HepG2 (cell line): ENCODE data around the gene WDR93. TPM values are rescaled to one million over a fixed set of nuclear protein-coding genes. Genes with fewer than 3 reads are reported as not detected.

Experiments used
- ATAC-seq: fragments of 200-7000 bp; cut with Tn5 transposase; 3 replicates; pipeline ENCODE4 v1.9.1; 2020; ENCODE audit warnings: mild to moderate bottlenecking, moderate library complexity
- BruUV-seq: library from RNA; stranded (reverse); fragments of 400-500 nt; replicated peaks from 2 replicates; lab custom pipeline; 2021; lab: Mats Ljungman, UMichigan
- CTCF ChIA-PET: fragments of 300-600 bp; formaldehyde crosslinking; extraction: SDS; loops from one replicate; lab custom pipeline; 2021; ENCODE audit warnings: low total read pairs, inconsistent platforms, low intra/inter-chr PET ratio; lab: Yijun Ruan, JAX
- POLR2A ChIA-PET: fragments of 350-600 bp; sonication (Branson Sonifier 250); formaldehyde crosslinking; loops from one replicate; lab custom pipeline; 2020; ENCODE audit warnings: antibody characterized with exemption, inconsistent platforms; lab: Yijun Ruan, JAX
- DNase-seq: peaks from one replicate; pipeline ENCODE4 v3.0.0-alpha.2; 2015; ENCODE audit warnings: low spot score
- FAIRE-seq: peaks from 3 replicates; lab custom pipeline; 2011; peaks lifted over from hg19 to GRCh38; lab: Jason Lieb, UNC
- H2AFZ ChIP-seq: one replicate; pipeline ENCODE4 v1.6.1; 2011; ENCODE audit warnings: low read length, inconsistent platforms
- H3K27ac ChIP-seq: fragments of 300-600 bp; 3 replicates; pipeline ENCODE4 v1.8.0; 2011; ENCODE audit warnings: mixed run types, mild to moderate bottlenecking, mixed read lengths, low read length, inconsistent platforms; ENCODE audit not compliant: insufficient read depth; ENCODE audit errors: extremely low read length
- H3K27me3 ChIP-seq, 2 experiments: fragments of 200-600 bp in 1 of 2; 2 replicates in 1 of 2; 3 replicates in 1 of 2; pipeline versions ENCODE4 v1.6.0 to v1.8.0; 2011; ENCODE audit warnings: low read length in 2 of 2, mild to moderate bottlenecking in 2 of 2, moderate library complexity in 2 of 2, inconsistent platforms in 1 of 2; ENCODE audit not compliant: insufficient read depth in 2 of 2, control insufficient read depth in 1 of 2
- H3K36me3 ChIP-seq, 2 experiments: fragments of 200-600 bp in 1 of 2; replicated peaks in 1 of 2; 2 replicates in 1 of 2; 3 replicates in 1 of 2; pipeline versions ENCODE4 v1.5.1 to v1.8.0; 2011; ENCODE audit warnings: low read length in 2 of 2, inconsistent platforms in 1 of 2; ENCODE audit not compliant: insufficient read depth in 2 of 2, control insufficient read depth in 1 of 2
- H3K4me1 ChIP-seq: 2 replicates; pipeline ENCODE4 v1.5.1; 2012; ENCODE audit warnings: low read length, inconsistent platforms; ENCODE audit not compliant: insufficient read depth
- H3K4me2 ChIP-seq: 2 replicates; pipeline ENCODE4 v1.6.0; 2011; ENCODE audit warnings: low read depth, low read length, inconsistent platforms
- H3K4me3 ChIP-seq, 3 experiments: fragments of 200-600 bp in 1 of 3; sonication (generic), shearing (Covaris generic) in 1 of 3; replicated peaks in 1 of 3; 2 replicates each; pipeline ENCODE4 v1.5.1; 2011 to 2016; ENCODE audit warnings: low read length in 3 of 3, inconsistent platforms in 2 of 3, low read depth in 2 of 3, mild to moderate bottlenecking in 2 of 3, control low read depth in 1 of 3, mixed read lengths in 1 of 3; ENCODE audit not compliant: insufficient read depth in 1 of 3
- H3K79me2 ChIP-seq: one replicate; pipeline ENCODE4 v1.6.1; 2011; ENCODE audit warnings: low read length, inconsistent platforms; ENCODE audit not compliant: insufficient read depth
- H3K9ac ChIP-seq: 2 replicates; pipeline ENCODE4 v1.6.0; 2011; ENCODE audit warnings: mild to moderate bottlenecking, low read depth, low read length, inconsistent platforms; ENCODE audit not compliant: insufficient read depth
- H3K9me3 ChIP-seq: 2 replicates; pipeline ENCODE4 v1.5.1; 2012; ENCODE audit warnings: mild to moderate bottlenecking, low read length
- H4K20me1 ChIP-seq: 2 replicates; pipeline ENCODE4 v1.6.0; 2011; ENCODE audit warnings: inconsistent platforms, mild to moderate bottlenecking, low read length, moderate library complexity; ENCODE audit not compliant: insufficient read depth
- ELF3 ChIP-seq: IDR thresholded peaks from 2 replicates; pipeline ENCODE4 v1.6.1; 2016; ENCODE audit warnings: missing genetic modification reagents, missing compliant biosample characterization
- KAT8 ChIP-seq: IDR thresholded peaks from 2 replicates; pipeline ENCODE4 v1.6.1; 2016; ENCODE audit warnings: missing genetic modification reagents, missing compliant biosample characterization
- KDM2A ChIP-seq: sonication (generic); formaldehyde crosslinking; IDR thresholded peaks from 2 replicates; pipeline ENCODE4 v1.4.0; 2020; ENCODE audit warnings: low read depth, missing genetic modification reagents, borderline replicate concordance
- MTA3 ChIP-seq: sonication (generic); formaldehyde crosslinking; IDR thresholded peaks from 2 replicates; pipeline ENCODE4 v1.4.0; 2020; ENCODE audit warnings: missing genetic modification reagents
- NFE2 ChIP-seq: sonication (generic); formaldehyde crosslinking; IDR thresholded peaks from 2 replicates; pipeline ENCODE4 v1.4.0; 2020; ENCODE audit warnings: missing genetic modification reagents
- PHF20 ChIP-seq: sonication (generic); formaldehyde crosslinking; IDR thresholded peaks from 2 replicates; pipeline ENCODE4 v1.5.0; 2020; ENCODE audit warnings: mild to moderate bottlenecking, missing genetic modification reagents
- SIX1 ChIP-seq: sonication (generic); formaldehyde crosslinking; IDR thresholded peaks from 2 replicates; pipeline ENCODE4 v1.4.0; 2020; ENCODE audit warnings: missing genetic modification reagents, borderline replicate concordance
- TCF7L2 ChIP-seq: IDR thresholded peaks from 2 replicates; pipeline ENCODE4 v1.6.1; 2011; ENCODE audit warnings: mild to moderate bottlenecking, low read depth, low read length, moderate library complexity
- TMF1 ChIP-seq: sonication (generic); formaldehyde crosslinking; IDR thresholded peaks from 2 replicates; pipeline ENCODE4 v1.8.1; 2022; ENCODE audit warnings: low read depth, missing genetic modification reagents
- YEATS2 ChIP-seq: sonication (generic); formaldehyde crosslinking; IDR thresholded peaks from 2 replicates; pipeline ENCODE4 v1.4.0; 2020; ENCODE audit warnings: missing genetic modification reagents, borderline replicate concordance
- ZFY ChIP-seq: sonication (generic); formaldehyde crosslinking; IDR thresholded peaks from 2 replicates; pipeline ENCODE4 v1.4.0; 2020; ENCODE audit warnings: missing genetic modification reagents
- ZIK1 ChIP-seq: sonication (generic); formaldehyde crosslinking; IDR thresholded peaks from 2 replicates; pipeline ENCODE4 v1.5.0; 2020; ENCODE audit warnings: mild to moderate bottlenecking, low read depth, missing genetic modification reagents, borderline replicate concordance
- ZNF24 ChIP-seq: fragments of 450-650 bp; IDR thresholded peaks from 2 replicates; pipeline ENCODE4 v1.6.1; 2017; ENCODE audit warnings: antibody characterized with exemption, mild to moderate bottlenecking
- ZNF382 ChIP-seq: sonication (generic); formaldehyde crosslinking; IDR thresholded peaks from 2 replicates; pipeline ENCODE4 v1.5.0; 2020; ENCODE audit warnings: missing genetic modification reagents, mild to moderate bottlenecking, borderline replicate concordance
- in situ Hi-C: cut with HindIII; loops from 2 replicates; pipeline ENCODE4 v1.10.0; 2017; ENCODE audit warnings: low pct_unique_long_range_greater_than_20kb; ENCODE audit not compliant: extremely low pct_ligation_motif_present
- intact Hi-C: fragments of 100-400 bp; cut with micrococcal nuclease; formaldehyde crosslinking; loops from one replicate; pipeline ENCODE4 v1.10.0; 2022; ENCODE audit not compliant: unreplicated experiment
- polyA plus RNA-seq, 8 experiments: library from polyadenylated mRNA; depleted of rRNA in 3 of 8; stranded (reverse) in 7 of 8; unstranded in 1 of 8; fragments of >200 nt; fragmentation: Illumina TruSeq in 4 of 8; extraction: Trizol in 4 of 8; gene quantifications; 2 replicates each; pipeline versions ENCODE4 v1.2.1 to v1.2.3, GENCODE V29; 2011 to 2016; ENCODE audit warnings: low read depth in 4 of 8, missing spikeins in 1 of 8, mixed read lengths in 1 of 8; ENCODE audit not compliant: insufficient read depth in 1 of 8
- total RNA-seq, 5 experiments: library from RNA; depleted of rRNA; stranded (reverse); fragments of >200 nt; fragmentation: Illumina TruSeq; extraction: Trizol; gene quantifications; 2 replicates each; pipeline ENCODE4 v1.2.3, GENCODE V29; 2016; ENCODE audit warnings: low read depth in 1 of 5
- TF ChIP-seq, protein P1 (sequence below): sonication (generic); formaldehyde crosslinking; IDR thresholded peaks from 2 replicates; pipeline ENCODE4 v1.4.0; 2020; ENCODE audit warnings: missing genetic modification reagents
- TF ChIP-seq, protein P2 (sequence below): sonication (generic); formaldehyde crosslinking; IDR thresholded peaks from 2 replicates; pipeline ENCODE4 v1.4.0; 2020; ENCODE audit warnings: missing genetic modification reagents, mild to moderate bottlenecking, borderline replicate concordance
- TF ChIP-seq, protein P3 (sequence below): sonication (generic); formaldehyde crosslinking; IDR thresholded peaks from 2 replicates; pipeline ENCODE4 v1.8.0; 2022; ENCODE audit warnings: mild to moderate bottlenecking, missing genetic modification reagents, moderate library complexity
- TF ChIP-seq, protein P4 (sequence below): fragments of 450-650 bp; IDR thresholded peaks from 2 replicates; pipeline ENCODE4 v1.6.1; 2016
- TF ChIP-seq, protein P5 (sequence below): sonication (generic); formaldehyde crosslinking; IDR thresholded peaks from 2 replicates; pipeline ENCODE4 v1.4.0; 2020; ENCODE audit warnings: missing genetic modification reagents

Gene WDR93
- total and polyA plus RNA-seq, 2 of the 13 experiments (the other 11 are each of a cell fraction or from before 2014, with no cell fraction given), result 0.07 TPM; not detected in 1

DNA sequence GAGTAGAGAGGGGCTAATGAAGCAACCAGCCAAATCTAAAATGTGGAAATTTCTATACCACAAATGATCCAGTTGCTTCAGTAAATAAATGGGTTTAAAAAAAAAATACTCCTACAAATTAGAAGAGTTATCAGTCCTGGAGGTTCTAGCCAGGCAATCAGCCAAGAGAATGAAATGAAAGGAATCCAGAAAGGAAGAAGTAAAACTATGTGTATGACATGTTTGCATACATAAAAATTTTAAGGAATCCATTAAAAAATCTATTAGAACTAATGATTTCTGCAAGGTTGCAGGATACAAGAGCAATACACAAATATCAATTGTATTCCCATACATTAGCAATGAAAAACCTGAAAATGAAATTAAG, 95.1 kb downstream of the WDR93 start:
- H3K4me1 ChIP-seq, result peaks cover 57% of the 10 kb centered on the region
- H3K36me3 ChIP-seq, result peaks cover 9 to 39% of the 10 kb centered on the region in 2 experiments
- H3K79me2 ChIP-seq, result no peaks in the 10 kb centered on the region
- no peak for FAIRE-seq
- H3K27me3 ChIP-seq, result no peaks in the 10 kb centered on the region
- H4K20me1 ChIP-seq, result no peaks in the 10 kb centered on the region; the same call in 1 of the 2 replicates
- intact Hi-C loops (no loop called here), in situ Hi-C loops (no loop called here)
- ChIA-PET POLR2A (interaction anchor here (1.5 to 2.1 kb wide), 2 partner anchors 9 to 21 kb away, joined by 5 to 6 read pairs; no protein-coding TSS in a partner anchor), CTCF (no interaction called here)
- peak overlapping the region; percentile 34 for H3K27ac ChIP-seq
- H3K9me3 ChIP-seq, result no peaks in the 10 kb centered on the region
- no peak overlapping the region for H3K4me2 ChIP-seq
- no peak overlapping the region for H3K4me3 ChIP-seq
- no peak overlapping the region for H3K9ac ChIP-seq
- no peak overlapping the region for H2AFZ ChIP-seq
- BruUV-seq, result no TSS peak
- no peak for DNase-seq
- no peak for ATAC-seq
- TF ChIP-seq ZIK1 (CRISPR knock-in tag), result no peak
- TF ChIP-seq, protein P1, sequence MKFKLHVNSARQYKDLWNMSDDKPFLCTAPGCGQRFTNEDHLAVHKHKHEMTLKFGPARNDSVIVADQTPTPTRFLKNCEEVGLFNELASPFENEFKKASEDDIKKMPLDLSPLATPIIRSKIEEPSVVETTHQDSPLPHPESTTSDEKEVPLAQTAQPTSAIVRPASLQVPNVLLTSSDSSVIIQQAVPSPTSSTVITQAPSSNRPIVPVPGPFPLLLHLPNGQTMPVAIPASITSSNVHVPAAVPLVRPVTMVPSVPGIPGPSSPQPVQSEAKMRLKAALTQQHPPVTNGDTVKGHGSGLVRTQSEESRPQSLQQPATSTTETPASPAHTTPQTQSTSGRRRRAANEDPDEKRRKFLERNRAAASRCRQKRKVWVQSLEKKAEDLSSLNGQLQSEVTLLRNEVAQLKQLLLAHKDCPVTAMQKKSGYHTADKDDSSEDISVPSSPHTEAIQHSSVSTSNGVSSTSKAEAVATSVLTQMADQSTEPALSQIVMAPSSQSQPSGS (CRISPR knock-in tag), result no peak
- TF ChIP-seq SIX1, result 0 out of 2 replicates have a peak, but pooled peaks have one; percentile 4
- TF ChIP-seq, protein P2, sequence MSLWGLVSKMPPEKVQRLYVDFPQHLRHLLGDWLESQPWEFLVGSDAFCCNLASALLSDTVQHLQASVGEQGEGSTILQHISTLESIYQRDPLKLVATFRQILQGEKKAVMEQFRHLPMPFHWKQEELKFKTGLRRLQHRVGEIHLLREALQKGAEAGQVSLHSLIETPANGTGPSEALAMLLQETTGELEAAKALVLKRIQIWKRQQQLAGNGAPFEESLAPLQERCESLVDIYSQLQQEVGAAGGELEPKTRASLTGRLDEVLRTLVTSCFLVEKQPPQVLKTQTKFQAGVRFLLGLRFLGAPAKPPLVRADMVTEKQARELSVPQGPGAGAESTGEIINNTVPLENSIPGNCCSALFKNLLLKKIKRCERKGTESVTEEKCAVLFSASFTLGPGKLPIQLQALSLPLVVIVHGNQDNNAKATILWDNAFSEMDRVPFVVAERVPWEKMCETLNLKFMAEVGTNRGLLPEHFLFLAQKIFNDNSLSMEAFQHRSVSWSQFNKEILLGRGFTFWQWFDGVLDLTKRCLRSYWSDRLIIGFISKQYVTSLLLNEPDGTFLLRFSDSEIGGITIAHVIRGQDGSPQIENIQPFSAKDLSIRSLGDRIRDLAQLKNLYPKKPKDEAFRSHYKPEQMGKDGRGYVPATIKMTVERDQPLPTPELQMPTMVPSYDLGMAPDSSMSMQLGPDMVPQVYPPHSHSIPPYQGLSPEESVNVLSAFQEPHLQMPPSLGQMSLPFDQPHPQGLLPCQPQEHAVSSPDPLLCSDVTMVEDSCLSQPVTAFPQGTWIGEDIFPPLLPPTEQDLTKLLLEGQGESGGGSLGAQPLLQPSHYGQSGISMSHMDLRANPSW (CRISPR knock-in tag), result no peak
- TF ChIP-seq, protein P3, sequence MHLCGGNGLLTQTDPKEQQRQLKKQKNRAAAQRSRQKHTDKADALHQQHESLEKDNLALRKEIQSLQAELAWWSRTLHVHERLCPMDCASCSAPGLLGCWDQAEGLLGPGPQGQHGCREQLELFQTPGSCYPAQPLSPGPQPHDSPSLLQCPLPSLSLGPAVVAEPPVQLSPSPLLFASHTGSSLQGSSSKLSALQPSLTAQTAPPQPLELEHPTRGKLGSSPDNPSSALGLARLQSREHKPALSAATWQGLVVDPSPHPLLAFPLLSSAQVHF (CRISPR knock-in tag), result no peak
- no peak for TF ChIP-seq ELF3 (CRISPR knock-in tag)
- TF ChIP-seq ZFY (CRISPR knock-in tag), result no peak
- no peak for TF ChIP-seq KDM2A (CRISPR knock-in tag)
- TF ChIP-seq TMF1, result no peak
- TF ChIP-seq, protein P4, sequence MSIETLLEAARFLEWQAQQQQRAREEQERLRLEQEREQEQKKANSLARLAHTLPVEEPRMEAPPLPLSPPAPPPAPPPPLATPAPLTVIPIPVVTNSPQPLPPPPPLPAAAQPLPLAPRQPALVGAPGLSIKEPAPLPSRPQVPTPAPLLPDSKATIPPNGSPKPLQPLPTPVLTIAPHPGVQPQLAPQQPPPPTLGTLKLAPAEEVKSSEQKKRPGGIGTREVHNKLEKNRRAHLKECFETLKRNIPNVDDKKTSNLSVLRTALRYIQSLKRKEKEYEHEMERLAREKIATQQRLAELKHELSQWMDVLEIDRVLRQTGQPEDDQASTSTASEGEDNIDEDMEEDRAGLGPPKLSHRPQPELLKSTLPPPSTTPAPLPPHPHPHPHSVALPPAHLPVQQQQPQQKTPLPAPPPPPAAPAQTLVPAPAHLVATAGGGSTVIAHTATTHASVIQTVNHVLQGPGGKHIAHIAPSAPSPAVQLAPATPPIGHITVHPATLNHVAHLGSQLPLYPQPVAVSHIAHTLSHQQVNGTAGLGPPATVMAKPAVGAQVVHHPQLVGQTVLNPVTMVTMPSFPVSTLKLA, result no peak
- no peak for TF ChIP-seq YEATS2 (CRISPR knock-in tag)
- no peak for TF ChIP-seq ZNF382
- no peak for TF ChIP-seq TCF7L2
- 0 out of 2 replicates have a peak, but pooled peaks have one; percentile 4 for TF ChIP-seq KAT8 (CRISPR knock-in tag)
- TF ChIP-seq, protein P5, sequence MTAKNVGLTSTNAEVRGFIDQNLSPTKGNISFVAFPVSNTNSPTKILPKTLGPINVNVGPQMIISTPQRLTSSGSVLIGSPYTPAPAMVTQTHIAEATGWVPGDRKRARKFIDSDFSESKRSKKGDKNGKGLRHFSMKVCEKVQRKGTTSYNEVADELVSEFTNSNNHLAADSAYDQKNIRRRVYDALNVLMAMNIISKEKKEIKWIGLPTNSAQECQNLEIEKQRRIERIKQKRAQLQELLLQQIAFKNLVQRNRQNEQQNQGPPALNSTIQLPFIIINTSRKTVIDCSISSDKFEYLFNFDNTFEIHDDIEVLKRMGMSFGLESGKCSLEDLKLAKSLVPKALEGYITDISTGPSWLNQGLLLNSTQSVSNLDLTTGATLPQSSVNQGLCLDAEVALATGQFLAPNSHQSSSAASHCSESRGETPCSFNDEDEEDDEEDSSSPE, result no peak
- TF ChIP-seq ZNF24, result no peak
- TF ChIP-seq MTA3, result no peak
- no peak for TF ChIP-seq NFE2 (CRISPR knock-in tag)
- TF ChIP-seq PHF20, result no peak
